Naive B cell (primary cell): Measurements from ENCODE around the gene RAB8B. TPM values are rescaled to one million over a fixed set of nuclear protein-coding genes. Genes with fewer than 3 reads are reported as not detected.
A peak's percentile ranks its signal among the peaks of the same experiment; 100 is the strongest.

ENCODE experiments used
- ATAC-seq, 2 donors: fragments of 150-1000 bp; cut with Tn5 transposase; 2 replicates each; pipeline ENCODE4 v1.10.0; 2021; ENCODE audit warnings: low read depth in 2 of 2, mild to moderate bottlenecking in 2 of 2, moderate library complexity in 2 of 2
- DNase-seq: peaks from one replicate; pipeline ENCODE4 v3.0.0; 2022
- H3K27ac Mint-ChIP-seq, 6 donors: one replicate each; pipeline ENCODE4 v1.8.0; 2020 to 2022; ENCODE audit warnings: mild to moderate bottlenecking in 6 of 6, mixed read lengths in 6 of 6, moderate library complexity in 5 of 6, inconsistent platforms in 2 of 6
- H3K27me3 Mint-ChIP-seq, 3 donors: one replicate each; pipeline ENCODE4 v1.8.0; 2021 to 2022; ENCODE audit warnings: mixed read lengths in 3 of 3, mild to moderate bottlenecking in 1 of 3
- H3K36me3 Mint-ChIP-seq, 2 donors: one replicate each; pipeline ENCODE4 v1.8.0; 2020 to 2022; ENCODE audit warnings: mixed read lengths in 2 of 2, inconsistent platforms in 1 of 2, mild to moderate bottlenecking in 1 of 2
- H3K4me1 Mint-ChIP-seq, 3 donors: one replicate each; pipeline ENCODE4 v1.8.0; 2020 to 2022; ENCODE audit warnings: mixed read lengths in 3 of 3, inconsistent platforms in 1 of 3, mild to moderate bottlenecking in 1 of 3, moderate library complexity in 1 of 3
- H3K4me3 Mint-ChIP-seq, 8 donors: one replicate each; pipeline ENCODE4 v1.8.0; 2020 to 2022; ENCODE audit warnings: mild to moderate bottlenecking in 8 of 8, mixed read lengths in 8 of 8, moderate library complexity in 8 of 8, inconsistent platforms in 2 of 8
- H3K9me3 Mint-ChIP-seq, 7 donors: one replicate each; pipeline ENCODE4 v1.8.0; 2020 to 2022; ENCODE audit warnings: mixed read lengths in 7 of 7, mild to moderate bottlenecking in 5 of 7, inconsistent platforms in 2 of 7, moderate library complexity in 1 of 7
- polyA plus RNA-seq, 6 donors: library from polyadenylated mRNA; unstranded; fragments of 300-500 nt; fragmentation: Illumina TruSeq; gene quantifications; one replicate each; pipeline ENCODE4 v1.2.3, GENCODE V29; 2021; ENCODE audit warnings: low read depth in 6 of 6

Gene RAB8B
- polyA plus RNA-seq, 6 donors from 2014 or later = 24.4 to 64.4 (median 58.6) TPM

DNA sequence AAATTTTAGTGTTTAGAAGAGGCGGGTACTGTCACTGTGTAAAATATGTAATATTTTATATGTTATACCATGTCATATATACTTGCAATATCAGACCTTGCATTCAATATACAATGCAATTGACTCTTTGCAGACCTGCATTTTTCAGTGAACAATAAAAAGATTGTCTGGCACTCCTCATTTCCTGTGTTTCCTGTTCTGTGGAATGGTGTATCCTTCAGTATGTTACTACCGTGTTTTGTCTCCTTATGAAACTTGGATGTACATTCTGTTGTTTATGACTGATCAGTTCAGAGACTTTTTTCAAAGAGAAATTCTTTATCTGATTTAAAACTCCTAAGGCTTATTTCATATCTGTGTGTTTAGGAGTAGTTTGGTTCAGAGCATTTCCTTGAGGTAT is 119.5 kb downstream of the RAB8B start:
- no peak overlapping the region for H3K4me3 Mint-ChIP-seq
- no peaks in the 10 kb centered on the region for H3K4me1 Mint-ChIP-seq
- no peak for ATAC-seq
- H3K9me3 Mint-ChIP-seq = no peaks in the 10 kb centered on the region
- H3K36me3 Mint-ChIP-seq = peaks cover 18 to 22% of the 10 kb centered on the region in 2 donors
- peak overlapping the region in 1 of 6 donors; percentile 34 for H3K27ac Mint-ChIP-seq
- H3K27me3 Mint-ChIP-seq = no peaks in the 10 kb centered on the region
- DNase-seq = no peak

DNA sequence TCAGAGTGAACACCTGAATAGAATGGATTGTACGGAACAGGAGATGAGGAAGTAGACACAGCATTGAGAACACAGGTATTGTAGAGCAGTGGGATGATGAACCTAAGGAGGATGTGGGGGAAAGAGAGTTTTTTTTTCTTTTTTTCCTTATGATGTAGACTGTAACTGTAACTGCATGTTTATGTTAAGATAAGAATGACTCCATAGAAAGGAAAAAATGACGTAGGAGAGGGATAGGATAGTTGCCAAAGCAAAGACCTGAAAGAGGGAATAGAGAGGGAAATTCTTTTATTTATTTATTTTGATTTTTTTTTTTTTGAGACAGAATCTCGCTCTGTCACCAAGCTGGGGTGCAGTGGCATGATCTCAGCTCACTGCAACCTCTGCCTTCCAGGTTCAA is 121.2 kb downstream of the RAB8B start:
- no peak for DNase-seq
- H3K27ac Mint-ChIP-seq = peak overlapping the region in 1 of 6 donors; percentile 31
- H3K27me3 Mint-ChIP-seq = no peaks in the 10 kb centered on the region

DNA sequence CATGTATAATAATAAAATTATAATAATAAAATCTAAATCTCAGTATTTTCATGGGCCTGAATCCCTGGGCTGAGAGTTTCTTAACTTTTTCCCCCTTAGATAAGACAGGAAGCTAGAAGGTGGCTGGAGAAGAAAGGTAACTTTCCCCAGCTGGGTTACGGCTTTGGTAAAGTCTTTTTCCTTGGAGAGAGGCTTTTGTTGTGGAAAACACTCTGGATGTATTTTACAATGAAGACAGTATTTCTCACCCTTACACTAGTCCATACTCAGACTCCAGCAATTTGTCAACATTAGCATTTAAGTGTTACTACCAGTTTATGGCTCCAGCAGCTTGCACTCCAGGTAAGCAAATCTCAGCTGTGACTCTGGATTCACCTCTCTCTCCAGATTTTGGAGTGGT is 122.9 kb downstream of the RAB8B start:
- DNase-seq (no peak), ATAC-seq (no peak)
- Mint-ChIP-seq H3K4me3 (no peak overlapping the region), H3K27me3 (no peaks in the 10 kb centered on the region), H3K36me3 (peaks cover 0 to 5% of the 10 kb centered on the region in 2 donors), H3K4me1 (no peaks in the 10 kb centered on the region), H3K27ac (no peak overlapping the region), H3K9me3 (no peaks in the 10 kb centered on the region)

More for the DNA sequence above, 121.2 kb downstream of the RAB8B start:
- Mint-ChIP-seq H3K4me3 (no peak overlapping the region), H3K36me3 (peaks cover 10 to 11% of the 10 kb centered on the region in 2 donors), H3K9me3 (no peaks in the 10 kb centered on the region), H3K4me1 (no peaks in the 10 kb centered on the region)
- ATAC-seq = no peak

DNA sequence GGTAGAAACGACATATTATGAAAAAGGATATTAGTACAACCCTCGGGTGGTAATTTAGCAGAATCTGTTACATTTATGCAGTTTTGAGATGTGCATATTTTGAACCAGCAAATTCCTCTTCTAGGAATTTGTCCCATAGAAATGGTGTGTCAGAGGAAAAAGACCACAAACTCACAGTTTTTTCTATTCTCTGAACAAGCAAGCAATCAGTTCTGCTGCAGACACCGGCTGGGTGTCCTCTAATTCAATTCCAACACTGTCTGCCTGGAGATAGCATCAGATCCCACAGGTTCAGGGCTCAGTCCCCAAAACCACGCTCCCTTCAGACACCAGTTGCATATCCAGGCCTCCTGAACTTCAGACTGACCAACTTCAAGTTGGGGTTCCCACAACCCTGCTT is 124.4 kb downstream of the RAB8B start:
- ATAC-seq = no peak
- Mint-ChIP-seq H3K9me3 (no peaks in the 10 kb centered on the region), H3K36me3 (peaks cover 0 to 5% of the 10 kb centered on the region in 2 donors), H3K4me1 (no peaks in the 10 kb centered on the region), H3K27ac (no peak overlapping the region), H3K4me3 (no peak overlapping the region), H3K27me3 (no peaks in the 10 kb centered on the region)
- DNase-seq = no peak

DNA sequence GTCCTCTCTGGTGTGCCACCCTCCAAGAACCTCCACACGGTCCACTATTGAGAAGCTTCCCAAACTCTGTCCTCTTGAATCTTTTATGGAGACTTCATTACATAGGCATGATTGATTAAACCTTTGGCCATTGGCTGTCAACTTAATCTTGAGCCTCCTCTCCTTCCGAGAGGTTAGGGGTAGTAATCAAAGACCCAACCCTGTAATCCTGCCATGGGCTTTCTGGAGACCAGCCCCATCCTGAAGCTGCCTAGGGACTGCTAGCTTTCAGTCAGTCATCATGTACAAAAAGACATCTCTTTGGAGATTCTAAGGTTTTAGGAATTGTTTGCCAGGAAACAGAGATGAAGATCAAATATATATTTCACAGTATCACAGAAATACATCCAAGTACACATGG is 125.0 kb downstream of the RAB8B start:
- Mint-ChIP-seq H3K4me1 (no peaks in the 10 kb centered on the region), H3K27me3 (no peaks in the 10 kb centered on the region), H3K4me3 (no peak overlapping the region), H3K36me3 (peaks cover 0 to 5% of the 10 kb centered on the region in 2 donors), H3K27ac (no peak overlapping the region), H3K9me3 (no peaks in the 10 kb centered on the region)
- no peak for ATAC-seq
- no peak for DNase-seq

Other genes with a start within 250 kb of the RAB8B start
- gene TPM1, start 146.9 kb upstream of the RAB8B start, polyA plus RNA-seq = 1 to 10 TPM; 1.7 to 6.9 (median 4.0) TPM
- gene LACTB, start 67.7 kb upstream of the RAB8B start, polyA plus RNA-seq = 10 to 100 TPM in 5 of 6 donors, 1 to 10 TPM in 1; 9.0 to 22.2 (median 16.1) TPM
- 100 to 1,000 TPM in 5 of 6 donors, 10 to 100 TPM in 1; 87.2 to 215 (median 166) TPM for gene RPS27L, start 32.1 kb upstream of the RAB8B start, polyA plus RNA-seq
- 10 to 100 TPM; 12.6 to 26.5 (median 20.0) TPM for gene APH1B, start 88.0 kb downstream of the RAB8B start, polyA plus RNA-seq
- not detected for gene CA12, start 192.2 kb downstream of the RAB8B start, polyA plus RNA-seq